Measurements from ENCODE around the gene MSRB2.

MSRB2 gene

GRCh38 chr10:23095404-23095965 lies at the start of gene MSRB2:
Gene MSRB2, plus strand, starts transcription at chr10:23095579. Its CDS starts 30 bp downstream, at chr10:23095609.
- DNase-seq (ENCODE audit: low spot score) = peak; percentile 93
- in situ Hi-C loops (cut with MboI; ENCODE audit: low pct_unique_long_range_greater_than_20kb, low sequenced_read_pairs, unreplicated experiment) = no loop called here
- TF ChIP-seq CTCF (IDR thresholded peaks at IDR 0.05; ENCODE audit: extremely low read depth, insufficient read depth, missing control alignments) = no peak

GRCh38 chr10:23046027-23046426 lies 49.4 kb upstream of the MSRB2 start:
- TF ChIP-seq CTCF (IDR thresholded peaks at IDR 0.05; ENCODE audit: extremely low read depth, insufficient read depth, missing control alignments) = no peak
- no peak for DNase-seq (ENCODE audit: low spot score)
- in situ Hi-C loops (cut with MboI; ENCODE audit: low pct_unique_long_range_greater_than_20kb, low sequenced_read_pairs, unreplicated experiment) = no loop called here

- in situ Hi-C loops (cut with MboI; ENCODE audit: low pct_unique_long_range_greater_than_20kb, low sequenced_read_pairs, unreplicated experiment) = no loop called here
- no peak for DNase-seq (ENCODE audit: low spot score)
- TF ChIP-seq CTCF (IDR thresholded peaks at IDR 0.05; ENCODE audit: extremely low read depth, insufficient read depth, missing control alignments) = no peak
Observed at GRCh38 chr10:23047201-23048050, 48.0 kb upstream of the MSRB2 start.

DNA sequence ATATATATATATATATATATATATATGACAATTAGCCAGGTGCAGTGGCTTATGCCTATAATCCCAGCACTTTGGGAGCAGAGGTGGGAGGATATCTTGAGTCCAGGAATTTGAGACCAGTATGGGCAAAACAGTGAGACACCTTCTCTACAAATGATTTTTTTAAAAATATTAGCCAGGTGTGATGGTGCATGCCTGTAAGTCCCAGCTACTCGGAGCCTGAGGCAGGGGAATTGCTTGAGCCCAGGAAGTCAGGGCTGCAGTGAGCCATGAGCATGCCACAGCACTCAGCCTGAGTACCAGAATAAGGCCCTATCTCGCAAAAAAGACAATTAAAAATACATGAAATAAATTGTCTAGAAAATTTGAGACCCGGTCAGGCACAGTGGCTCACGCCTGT lies 47.2 kb upstream of the MSRB2 start:
- no peak for DNase-seq (ENCODE audit: low spot score)
- no peak for TF ChIP-seq CTCF (IDR thresholded peaks at IDR 0.05; ENCODE audit: extremely low read depth, insufficient read depth, missing control alignments)
- in situ Hi-C loops (cut with MboI; ENCODE audit: low pct_unique_long_range_greater_than_20kb, low sequenced_read_pairs, unreplicated experiment) = no loop called here

GRCh38 chr10:23051278-23051677 lies 44.1 kb upstream of the MSRB2 start:
- in situ Hi-C loops (cut with MboI; ENCODE audit: low pct_unique_long_range_greater_than_20kb, low sequenced_read_pairs, unreplicated experiment) = no loop called here

GRCh38 chr10:23051855-23052331 lies 43.5 kb upstream of the MSRB2 start:
- no peak for DNase-seq (ENCODE audit: low spot score)

More at GRCh38 chr10:23051278-23051677, 44.1 kb upstream of the MSRB2 start:
- no peak for TF ChIP-seq CTCF (IDR thresholded peaks at IDR 0.05; ENCODE audit: extremely low read depth, insufficient read depth, missing control alignments)
- no peak for DNase-seq (ENCODE audit: low spot score)

More at GRCh38 chr10:23051855-23052331, 43.5 kb upstream of the MSRB2 start:
- TF ChIP-seq CTCF (IDR thresholded peaks at IDR 0.05; ENCODE audit: extremely low read depth, insufficient read depth, missing control alignments) = no peak
- in situ Hi-C loops (cut with MboI; ENCODE audit: low pct_unique_long_range_greater_than_20kb, low sequenced_read_pairs, unreplicated experiment) = no loop called here

Data from GM13977 (cell line).